Prostate gland (tissue), 2 donors: ENCODE results near the gene ARHGEF19. TPM values are rescaled to one million over a fixed set of nuclear protein-coding genes. Genes with fewer than 3 reads are reported as not detected.

Experiments
- DNase-seq: peaks from one replicate; pipeline ENCODE4 v3.0.0-alpha.2; 2019; ENCODE audit warnings: low spot score
- H3K27ac ChIP-seq, 2 donors: fragments of 200-600 bp; sonication (generic); 2 replicates each; pipeline ENCODE4 v1.5.1; 2017 to 2019
- H3K27me3 ChIP-seq: fragments of 200-600 bp; sonication (generic); replicated peaks from 2 replicates; pipeline ENCODE4 v1.5.1; 2019; ENCODE audit not compliant: insufficient read depth
- H3K36me3 ChIP-seq, 2 donors: fragments of 200-600 bp; sonication (generic); 1 replicate in 1 of 2; 2 replicates in 1 of 2; pipeline versions ENCODE4 v1.5.1 to v1.8.1; 2017 to 2019
- H3K4me1 ChIP-seq: fragments of 200-600 bp; sonication (generic); replicated peaks from 2 replicates; pipeline ENCODE4 v1.5.1; 2019
- H3K4me3 ChIP-seq, 2 donors: fragments of 200-600 bp; sonication (generic); 2 replicates each; pipeline ENCODE4 v1.5.1; 2017 to 2019
- H3K9me3 ChIP-seq: fragments of 200-600 bp; sonication (generic); 2 replicates; pipeline ENCODE4 v1.5.1; 2017
- POLR2A ChIP-seq: fragments of 450-650 bp; IDR thresholded peaks from one replicate; pipeline ENCODE4 v1.6.1; 2016; ENCODE audit warnings: antibody characterized with exemption, mild to moderate bottlenecking
- POLR2AphosphoS5 ChIP-seq: sonication (generic); formaldehyde crosslinking; IDR thresholded peaks from one replicate; pipeline ENCODE4 v1.6.1; 2017; ENCODE audit warnings: antibody characterized with exemption
- WGBS: methylation state at CpG from one replicate; pipeline ENCODE4 v1.1.5; 2018; 5-methylcytosine and 5-hydroxymethylcytosine counted together
- intact Hi-C: fragments of 100-400 bp; cut with DNase I; formaldehyde crosslinking; loops from one replicate; pipeline ENCODE4 v1.14.2; 2022
- total RNA-seq, 2 donors: library from RNA; depleted of rRNA; stranded (reverse); fragments of >200 nt; gene quantifications; one replicate each; pipeline ENCODE4 v1.1.0, GENCODE V29; 2016
- TF ChIP-seq, protein P1 (sequence below), 4 experiments: fragments of 200-600 bp in 2 of 4; fragments of 450-650 bp in 2 of 4; sonication (generic) in 2 of 4; IDR thresholded peaks; 1 replicate in 3 of 4; 2 replicates in 1 of 4; pipeline ENCODE4 v1.5.1; 2016 to 2019; ENCODE audit warnings: antibody characterized with exemption in 4 of 4, mild to moderate bottlenecking in 2 of 4, moderate library complexity in 2 of 4

ARHGEF19 gene
- total RNA-seq, 2 donors from 2014 or later: 13.1 to 18.8 TPM

GRCh38 chr1:16189921-16190621 lies 22.4 kb downstream of the ARHGEF19 start:
- WGBS: 49% methylated on average over 9 of the region's 9 CpGs
- intact Hi-C loops: loop anchor here (5.0 kb wide), 1 partner anchor 52 kb away; no protein-coding TSS in a partner anchor

GRCh38 chr1:16189003-16189402 lies 23.4 kb downstream of the ARHGEF19 start:
- Histone ChIP-seq H3K9me3 (no peaks in the 10 kb centered on the region), H3K27ac (no peak overlapping the region), H3K36me3 (no peaks in the 10 kb centered on the region), H3K27me3 (no peaks in the 10 kb centered on the region), H3K4me1 (no peaks in the 10 kb centered on the region), H3K4me3 (no peak overlapping the region)
- intact Hi-C loops: loop anchor here (5.0 kb wide), 1 partner anchor 53 kb away; no protein-coding TSS in a partner anchor
- no peak for TF ChIP-seq POLR2A
- TF ChIP-seq, protein P1, sequence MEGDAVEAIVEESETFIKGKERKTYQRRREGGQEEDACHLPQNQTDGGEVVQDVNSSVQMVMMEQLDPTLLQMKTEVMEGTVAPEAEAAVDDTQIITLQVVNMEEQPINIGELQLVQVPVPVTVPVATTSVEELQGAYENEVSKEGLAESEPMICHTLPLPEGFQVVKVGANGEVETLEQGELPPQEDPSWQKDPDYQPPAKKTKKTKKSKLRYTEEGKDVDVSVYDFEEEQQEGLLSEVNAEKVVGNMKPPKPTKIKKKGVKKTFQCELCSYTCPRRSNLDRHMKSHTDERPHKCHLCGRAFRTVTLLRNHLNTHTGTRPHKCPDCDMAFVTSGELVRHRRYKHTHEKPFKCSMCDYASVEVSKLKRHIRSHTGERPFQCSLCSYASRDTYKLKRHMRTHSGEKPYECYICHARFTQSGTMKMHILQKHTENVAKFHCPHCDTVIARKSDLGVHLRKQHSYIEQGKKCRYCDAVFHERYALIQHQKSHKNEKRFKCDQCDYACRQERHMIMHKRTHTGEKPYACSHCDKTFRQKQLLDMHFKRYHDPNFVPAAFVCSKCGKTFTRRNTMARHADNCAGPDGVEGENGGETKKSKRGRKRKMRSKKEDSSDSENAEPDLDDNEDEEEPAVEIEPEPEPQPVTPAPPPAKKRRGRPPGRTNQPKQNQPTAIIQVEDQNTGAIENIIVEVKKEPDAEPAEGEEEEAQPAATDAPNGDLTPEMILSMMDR (IDR thresholded peaks at IDR 0.05): no peak
- TF ChIP-seq POLR2AphosphoS5: no peak
- no peak for DNase-seq
- WGBS: 48% methylated on average over 6 of the region's 6 CpGs

More at GRCh38 chr1:16189921-16190621, 22.4 kb downstream of the ARHGEF19 start:
- TF ChIP-seq POLR2A: no peak
- TF ChIP-seq, protein P1 (IDR thresholded peaks at IDR 0.05): no peak
- no peak for TF ChIP-seq POLR2AphosphoS5
- H3K4me3 ChIP-seq: no peak overlapping the region
- no peaks in the 10 kb centered on the region for H3K36me3 ChIP-seq
- H3K27ac ChIP-seq: no peak overlapping the region
- H3K4me1 ChIP-seq: no peaks in the 10 kb centered on the region
- H3K27me3 ChIP-seq: no peaks in the 10 kb centered on the region
- H3K9me3 ChIP-seq: no peaks in the 10 kb centered on the region
- DNase-seq: no peak

GRCh38 chr1:16187748-16188401 lies 24.6 kb downstream of the ARHGEF19 start:
- WGBS: 18% methylated on average over 15 of the region's 15 CpGs
- Histone ChIP-seq H3K4me1 (no peaks in the 10 kb centered on the region), H3K4me3 (no peak overlapping the region), H3K27me3 (no peaks in the 10 kb centered on the region), H3K9me3 (no peaks in the 10 kb centered on the region), H3K36me3 (no peaks in the 10 kb centered on the region), H3K27ac (no peak overlapping the region)
- intact Hi-C loops: loop anchor here (1.0 to 5.0 kb wide), 2 partner anchors 54 to 109 kb away; no protein-coding TSS in a partner anchor
- DNase-seq: peak; percentile 59
- TF ChIP-seq POLR2A (no peak), POLR2AphosphoS5 (peak; percentile 36)
- TF ChIP-seq, protein P1 (IDR thresholded peaks at IDR 0.05): peak; percentile 98

DNA sequence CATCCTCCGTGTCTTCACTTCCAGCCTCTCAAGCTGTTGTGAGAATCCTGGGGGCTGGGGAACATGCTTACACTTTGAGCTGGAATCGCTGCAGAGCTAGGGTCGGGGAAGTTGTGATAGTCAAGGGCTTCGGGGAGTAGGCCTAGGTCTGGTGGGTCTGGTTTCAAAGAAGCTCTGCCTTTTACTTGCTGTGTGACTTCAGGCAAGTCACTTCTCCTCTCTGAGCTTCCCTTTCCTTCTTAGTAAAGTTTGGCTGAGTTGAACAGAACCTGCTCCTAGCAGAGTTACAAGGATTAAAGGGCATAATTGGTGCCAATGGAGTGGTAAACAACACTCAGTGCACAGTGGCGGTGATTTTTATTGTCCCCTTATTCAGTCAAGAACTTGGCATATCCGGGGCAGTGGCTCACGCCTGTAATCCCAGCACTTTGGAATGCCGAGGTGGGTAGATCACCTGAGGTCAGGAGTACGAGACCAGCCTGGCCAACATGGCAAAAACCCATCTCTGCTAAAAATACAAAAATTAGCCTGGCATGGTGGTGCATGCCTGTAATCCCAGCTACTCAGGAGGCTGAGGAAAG lies 25.7 kb downstream of the ARHGEF19 start:
- H3K27ac ChIP-seq: no peak overlapping the region
- intact Hi-C loops: loop anchor here (1.0 to 5.0 kb wide), 2 partner anchors 56 to 107 kb away; no protein-coding TSS in a partner anchor
- peaks cover 6% of the 10 kb centered on the region for H3K4me1 ChIP-seq

More for the DNA sequence above, 25.7 kb downstream of the ARHGEF19 start:
- no peak for DNase-seq
- no peaks in the 10 kb centered on the region for H3K27me3 ChIP-seq
- no peaks in the 10 kb centered on the region for H3K36me3 ChIP-seq
- no peaks in the 10 kb centered on the region for H3K9me3 ChIP-seq
- no peak overlapping the region for H3K4me3 ChIP-seq
- 60% methylated on average over 9 of the region's 9 CpGs for WGBS
- TF ChIP-seq, protein P1 (IDR thresholded peaks at IDR 0.05): no peak
- TF ChIP-seq POLR2AphosphoS5: no peak
- no peak for TF ChIP-seq POLR2A
